H9 (cell line): ENCODE measurements around the gene GATAD2B. TPM values are rescaled to one million over a fixed set of nuclear protein-coding genes. Genes with fewer than 3 reads are reported as not detected.

Source experiments
- DNase-seq: peaks from one replicate; pipeline ENCODE4 v3.0.0-alpha.2; 2017
- H2AFZ ChIP-seq: one replicate; pipeline ENCODE4 v1.6.1; 2013; ENCODE audit warnings: mild to moderate bottlenecking, low read length, control low read depth, moderate library complexity
- H2AK5ac ChIP-seq: 2 replicates; pipeline ENCODE4 v1.6.1; 2013; ENCODE audit warnings: low read length, control low read depth, mixed read lengths; ENCODE audit not compliant: insufficient read length
- H2BK120ac ChIP-seq: one replicate; pipeline ENCODE4 v1.6.1; 2013; ENCODE audit warnings: low read depth, mild to moderate bottlenecking, low read length, control low read depth, inconsistent platforms; ENCODE audit not compliant: poor library complexity, severe bottlenecking
- H2BK12ac ChIP-seq: 2 replicates; pipeline ENCODE4 v1.6.1; 2013; ENCODE audit warnings: low read length, control low read depth, mixed read lengths, low read depth; ENCODE audit not compliant: insufficient read length
- H2BK15ac ChIP-seq: 2 replicates; pipeline ENCODE4 v1.6.1; 2013; ENCODE audit warnings: low read depth, low read length, control low read depth
- H2BK20ac ChIP-seq: one replicate; pipeline ENCODE4 v1.6.1; 2013; ENCODE audit warnings: low read depth, mild to moderate bottlenecking, low read length, control low read depth, inconsistent platforms; ENCODE audit not compliant: poor library complexity, severe bottlenecking
- H2BK5ac ChIP-seq: 2 replicates; pipeline ENCODE4 v1.6.1; 2013; ENCODE audit warnings: low read length, control low read depth, mixed read lengths; ENCODE audit not compliant: insufficient read length
- H3K14ac ChIP-seq: 2 replicates; pipeline ENCODE4 v1.6.1; 2013; ENCODE audit warnings: low read length, control low read depth; ENCODE audit not compliant: insufficient read depth
- H3K18ac ChIP-seq: 2 replicates; pipeline ENCODE4 v1.6.1; 2013; ENCODE audit warnings: low read depth, mild to moderate bottlenecking, mixed read lengths, low read length, control low read depth; ENCODE audit not compliant: insufficient read length
- H3K23ac ChIP-seq: 2 replicates; pipeline ENCODE4 v1.6.1; 2013; ENCODE audit warnings: low read length, control low read depth, mixed read lengths, low read depth; ENCODE audit not compliant: insufficient read length
- H3K23me2 ChIP-seq: 2 replicates; pipeline ENCODE4 v1.6.1; 2013; ENCODE audit warnings: low read depth, mild to moderate bottlenecking, mixed read lengths, low read length, control low read depth; ENCODE audit not compliant: insufficient read length, poor library complexity, severe bottlenecking
- H3K27ac ChIP-seq: 2 replicates; pipeline ENCODE4 v1.5.1; 2013; ENCODE audit warnings: low read length, control low read depth, mixed read lengths, low read depth; ENCODE audit not compliant: insufficient read length
- H3K27me3 ChIP-seq: 2 replicates; pipeline ENCODE4 v1.6.1; 2013; ENCODE audit warnings: low read length, control low read depth, inconsistent platforms; ENCODE audit not compliant: insufficient read depth
- H3K4ac ChIP-seq: 2 replicates; pipeline ENCODE4 v1.6.1; 2013; ENCODE audit warnings: low read depth, mild to moderate bottlenecking, control low read depth, inconsistent platforms, low read length, moderate library complexity
- H3K4me1 ChIP-seq: 2 replicates; pipeline ENCODE4 v1.6.1; 2013; ENCODE audit warnings: low read length, control low read depth, inconsistent platforms; ENCODE audit not compliant: insufficient read depth
- H3K4me2 ChIP-seq: 2 replicates; pipeline ENCODE4 v1.6.1; 2013; ENCODE audit warnings: low read length, control low read depth, mixed read lengths; ENCODE audit not compliant: insufficient read length, insufficient read depth
- H3K56ac ChIP-seq: 2 replicates; pipeline ENCODE4 v1.6.1; 2013; ENCODE audit warnings: low read depth, mild to moderate bottlenecking, mixed read lengths, low read length, control low read depth; ENCODE audit not compliant: insufficient read length
- H3K79me1 ChIP-seq: 2 replicates; pipeline ENCODE4 v1.6.1; 2013; ENCODE audit warnings: low read depth, mild to moderate bottlenecking, moderate library complexity, low read length, control low read depth, inconsistent platforms; ENCODE audit not compliant: insufficient read depth, poor library complexity, severe bottlenecking
- H3K79me2 ChIP-seq: 2 replicates; pipeline ENCODE4 v1.6.1; 2013; ENCODE audit warnings: low read length, control low read depth, inconsistent platforms; ENCODE audit not compliant: insufficient read depth
- H3K9ac ChIP-seq: 2 replicates; pipeline ENCODE4 v1.6.1; 2013; ENCODE audit warnings: low read length, control low read depth, mixed read lengths; ENCODE audit not compliant: insufficient read length; ENCODE audit errors: extremely low read depth
- H3K9me3 ChIP-seq: one replicate; pipeline ENCODE4 v1.6.1; 2013; ENCODE audit warnings: low read depth, low read length, inconsistent platforms; ENCODE audit not compliant: control insufficient read depth
- H3T11ph ChIP-seq: one replicate; pipeline ENCODE4 v1.6.1; 2013; ENCODE audit warnings: mild to moderate bottlenecking, low read length, control low read depth, inconsistent platforms
- H4K20me1 ChIP-seq: one replicate; pipeline ENCODE4 v1.6.1; 2013; ENCODE audit not compliant: control insufficient read depth, insufficient read length, insufficient read depth
- H4K5ac ChIP-seq: 2 replicates; pipeline ENCODE4 v1.6.1; 2013; ENCODE audit warnings: low read depth, mild to moderate bottlenecking, mixed read lengths, low read length, control low read depth; ENCODE audit not compliant: insufficient read length
- H4K8ac ChIP-seq: replicated peaks from 2 replicates; pipeline ENCODE4 v1.6.1; 2013; ENCODE audit warnings: low read length, control low read depth, mixed read lengths, low read depth; ENCODE audit not compliant: insufficient read length
- H4K91ac ChIP-seq: 2 replicates; pipeline ENCODE4 v1.6.1; 2013; ENCODE audit warnings: low read depth, mild to moderate bottlenecking, moderate library complexity, mixed read lengths, low read length, control low read depth; ENCODE audit not compliant: insufficient read length
- H3K27ac Mint-ChIP-seq, 3 experiments: 2 replicates in 2 of 3; 3 replicates in 1 of 3; pipeline ENCODE4 v1.8.0; 2020 to 2021; ENCODE audit warnings: mixed read lengths in 3 of 3, mild to moderate bottlenecking in 1 of 3, moderate library complexity in 1 of 3
- H3K27me3 Mint-ChIP-seq: 2 replicates; pipeline ENCODE4 v1.8.0; 2021; ENCODE audit warnings: low read depth, mild to moderate bottlenecking, moderate library complexity, mixed read lengths
- H3K36me3 Mint-ChIP-seq, 3 experiments: 2 replicates in 2 of 3; 3 replicates in 1 of 3; pipeline ENCODE4 v1.8.0; 2020 to 2021; ENCODE audit warnings: low read depth in 3 of 3, mixed read lengths in 3 of 3; ENCODE audit not compliant: insufficient read depth in 1 of 3
- H3K4me1 Mint-ChIP-seq, 2 experiments: 2 replicates each; pipeline ENCODE4 v1.8.0; 2020; ENCODE audit warnings: mixed read lengths in 2 of 2
- H3K4me3 Mint-ChIP-seq, 2 experiments: 2 replicates in 1 of 2; 3 replicates in 1 of 2; pipeline ENCODE4 v1.8.0; 2020 to 2021; ENCODE audit warnings: mild to moderate bottlenecking in 2 of 2, mixed read lengths in 2 of 2, moderate library complexity in 1 of 2
- H3K9me3 Mint-ChIP-seq, 2 experiments: 2 replicates in 1 of 2; 3 replicates in 1 of 2; pipeline ENCODE4 v1.8.0; 2020; ENCODE audit warnings: mild to moderate bottlenecking in 2 of 2, mixed read lengths in 2 of 2, moderate library complexity in 1 of 2
- WGBS: extraction: QIAGEN DNeasy Blood & Tissue Kit; methylation state at CpG from one replicate; pipeline ENCODE4 v1.1.7; 2013; ENCODE audit warnings: missing lambda C conversion rate, low lambda C conversion rate, mixed read lengths; ENCODE audit not compliant: insufficient read length; ENCODE audit errors: extremely low coverage; 5-methylcytosine and 5-hydroxymethylcytosine counted together
- total RNA-seq: library from RNA; stranded (reverse); gene quantifications from 2 replicates; pipeline ENCODE4 v1.2.1, GENCODE V29; 2021
- TF ChIP-seq, protein P1 (sequence below): fragments of 200-600 bp; sonication (generic); conservative IDR thresholded peaks from 3 replicates; pipeline ENCODE4 v1.8.0; 2021; ENCODE audit warnings: antibody characterized with exemption, mild to moderate bottlenecking

GATAD2B gene
- total RNA-seq, 1 experiment from 2014 or later = 44.1 TPM

DNA sequence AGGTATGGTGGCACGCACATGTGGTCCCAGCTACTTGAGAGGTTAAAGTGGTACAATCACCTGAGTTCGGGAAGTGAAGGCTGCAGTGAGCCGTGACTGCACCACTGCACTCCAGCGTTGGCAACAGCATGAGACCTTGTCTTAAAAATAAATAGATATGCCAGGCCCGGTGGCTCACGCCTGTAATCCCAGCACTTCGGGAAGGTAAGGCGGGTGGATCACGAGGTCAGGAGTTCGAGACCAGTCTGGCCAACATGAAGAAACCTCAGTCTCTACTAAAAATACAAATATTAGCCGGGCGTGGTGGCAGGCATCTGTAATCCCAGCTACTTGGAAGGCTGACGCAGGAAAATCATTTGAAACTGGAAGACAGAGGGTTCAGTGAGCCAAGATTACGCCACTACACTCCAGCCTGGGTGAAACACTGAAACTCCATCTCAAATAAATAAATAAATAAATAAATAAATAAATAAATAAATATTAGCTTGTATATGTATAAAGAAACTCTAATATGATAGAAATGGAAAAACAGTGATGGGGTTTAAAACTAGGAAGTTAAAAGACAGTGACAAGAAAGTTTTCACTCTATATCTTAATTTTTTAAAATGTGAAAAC lies 18.8 kb downstream of the GATAD2B start:
- no peaks in the 10 kb centered on the region for H3K27me3 Mint-ChIP-seq
- H3K9me3 Mint-ChIP-seq = no peaks in the 10 kb centered on the region
- WGBS = no CpG with 5 or more reads among the region's 14 CpGs
- no peaks in the 10 kb centered on the region for H3K9me3 ChIP-seq
- DNase-seq = no peak
- no peak overlapping the region for H3K4me2 ChIP-seq
- no peak overlapping the region for H3K4me3 Mint-ChIP-seq
- H4K20me1 ChIP-seq = no peaks in the 10 kb centered on the region
- no peak overlapping the region for H2BK120ac ChIP-seq
- H3K4me1 ChIP-seq = no peaks in the 10 kb centered on the region
- H2BK12ac ChIP-seq = no peak overlapping the region
- peaks cover 14 to 29% (median 28%) of the 10 kb centered on the region in 3 experiments for H3K36me3 Mint-ChIP-seq
- no peak overlapping the region for H2BK5ac ChIP-seq
- TF ChIP-seq, protein P1, sequence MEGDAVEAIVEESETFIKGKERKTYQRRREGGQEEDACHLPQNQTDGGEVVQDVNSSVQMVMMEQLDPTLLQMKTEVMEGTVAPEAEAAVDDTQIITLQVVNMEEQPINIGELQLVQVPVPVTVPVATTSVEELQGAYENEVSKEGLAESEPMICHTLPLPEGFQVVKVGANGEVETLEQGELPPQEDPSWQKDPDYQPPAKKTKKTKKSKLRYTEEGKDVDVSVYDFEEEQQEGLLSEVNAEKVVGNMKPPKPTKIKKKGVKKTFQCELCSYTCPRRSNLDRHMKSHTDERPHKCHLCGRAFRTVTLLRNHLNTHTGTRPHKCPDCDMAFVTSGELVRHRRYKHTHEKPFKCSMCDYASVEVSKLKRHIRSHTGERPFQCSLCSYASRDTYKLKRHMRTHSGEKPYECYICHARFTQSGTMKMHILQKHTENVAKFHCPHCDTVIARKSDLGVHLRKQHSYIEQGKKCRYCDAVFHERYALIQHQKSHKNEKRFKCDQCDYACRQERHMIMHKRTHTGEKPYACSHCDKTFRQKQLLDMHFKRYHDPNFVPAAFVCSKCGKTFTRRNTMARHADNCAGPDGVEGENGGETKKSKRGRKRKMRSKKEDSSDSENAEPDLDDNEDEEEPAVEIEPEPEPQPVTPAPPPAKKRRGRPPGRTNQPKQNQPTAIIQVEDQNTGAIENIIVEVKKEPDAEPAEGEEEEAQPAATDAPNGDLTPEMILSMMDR = no peak
- H3K4ac ChIP-seq = no peak overlapping the region
- H4K91ac ChIP-seq = no peak overlapping the region
- H2AFZ ChIP-seq = no peak overlapping the region
- no peak overlapping the region for H3T11ph ChIP-seq
- H3K27ac Mint-ChIP-seq = peak overlapping the region in 1 of 3 experiments; percentile 81; a peak in 3 of 7 replicates
- H4K8ac ChIP-seq = no peak overlapping the region
- peaks cover 3 to 11% of the 10 kb centered on the region in 2 experiments for H3K4me1 Mint-ChIP-seq
- no peak overlapping the region for H3K56ac ChIP-seq
- H3K27ac ChIP-seq = no peak overlapping the region
- peaks cover 25% of the 10 kb centered on the region; the same call in 1 of the 2 replicates for H3K79me2 ChIP-seq
- H3K18ac ChIP-seq = no peak overlapping the region
- no peak overlapping the region for H2AK5ac ChIP-seq
- peaks cover 15% of the 10 kb centered on the region for H3K79me1 ChIP-seq
- H2BK15ac ChIP-seq = no peak overlapping the region
- no peaks in the 10 kb centered on the region for H3K23me2 ChIP-seq
- no peak overlapping the region for H3K14ac ChIP-seq
- H2BK20ac ChIP-seq = no peak overlapping the region
- no peak overlapping the region for H3K9ac ChIP-seq
- no peak overlapping the region for H4K5ac ChIP-seq
- no peak overlapping the region for H3K23ac ChIP-seq
- H3K27me3 ChIP-seq = no peaks in the 10 kb centered on the region
